ENCODE results near the gene HPX.

Gene HPX

GRCh38 chr11:6458352-6459098, 17.7 kb upstream of the HPX start:
- no peak for DNase-seq

- no peak for DNase-seq
Measured at GRCh38 chr11:6457581-6458320, 17.0 kb upstream of the HPX start.

- DNase-seq = no peak
Measured at GRCh38 chr11:6456361-6457073, 15.7 kb upstream of the HPX start.

- DNase-seq = no peak
Measured at GRCh38 chr11:6455070-6455469, 14.3 kb upstream of the HPX start.

GRCh38 chr11:6453152-6453551, 12.4 kb upstream of the HPX start:
- DNase-seq = no peak

- no peak for DNase-seq
Measured at GRCh38 chr11:6452219-6452618, 11.4 kb upstream of the HPX start.

- no peak for DNase-seq
Measured at GRCh38 chr11:6448574-6448973, 7.8 kb upstream of the HPX start.

GRCh38 chr11:6443269-6444003, 2.6 kb upstream of the HPX start:
- DNase-seq = peak; percentile 80

GRCh38 chr11:6442441-6442840, 1.7 kb upstream of the HPX start:
- DNase-seq = no peak

GRCh38 chr11:6438979-6439571, 1.7 kb downstream of the HPX start:
- DNase-seq = peak; percentile 58

- DNase-seq = no peak
Measured at GRCh38 chr11:6437993-6438392, 2.8 kb downstream of the HPX start.

GRCh38 chr11:6437423-6437822, 3.4 kb downstream of the HPX start:
- DNase-seq = no peak

GRCh38 chr11:6433998-6434660, 6.7 kb downstream of the HPX start:
- DNase-seq = no peak

GRCh38 chr11:6431861-6432260, 8.9 kb downstream of the HPX start:
- DNase-seq = no peak

- DNase-seq = no peak
Measured at GRCh38 chr11:6427516-6427915, 13.3 kb downstream of the HPX start.

GRCh38 chr11:6420677-6421076, 20.1 kb downstream of the HPX start:
- no peak for DNase-seq

GRCh38 chr11:6419009-6419631, 21.7 kb downstream of the HPX start, which contains the start of gene APBB1:
Gene APBB1 (minus strand): TSS chr11:6419094. CDS start chr11:6411347, 7,747 bp downstream.
- peak; percentile 85 for DNase-seq

- DNase-seq = no peak
Measured at GRCh38 chr11:6418557-6419008, 22.2 kb downstream of the HPX start.

GRCh38 chr11:6417907-6418556, 22.8 kb downstream of the HPX start:
- no peak for DNase-seq

- DNase-seq = no peak
Measured at GRCh38 chr11:6415797-6416196, 25.0 kb downstream of the HPX start.

GRCh38 chr11:6414874-6415328, 25.9 kb downstream of the HPX start:
- DNase-seq = no peak
